Neural progenitor cell (in vitro differentiated cells): Measurements from ENCODE around the gene DXO. TPM values are rescaled to one million over a fixed set of nuclear protein-coding genes. Genes with fewer than 3 reads are reported as not detected.

Experiments used
- DNase-seq: peaks from one replicate; pipeline ENCODE4 v3.0.0-alpha.2; 2016; ENCODE audit warnings: low spot score
- H2AFZ ChIP-seq: fragments of 200-600 bp; sonication (generic); replicated peaks from 2 replicates; pipeline ENCODE4 v1.6.1; 2016; ENCODE audit warnings: antibody characterized with exemption
- H3F3A ChIP-seq: fragments of 200-600 bp; sonication (generic); 2 replicates; pipeline ENCODE4 v1.6.1; 2016; ENCODE audit warnings: antibody characterized with exemption, low read depth
- H3K27ac ChIP-seq: fragments of 200-600 bp; sonication (generic); 2 replicates; pipeline ENCODE4 v1.5.1; 2016; ENCODE audit warnings: mild to moderate bottlenecking
- H3K27me3 ChIP-seq: fragments of 200-600 bp; sonication (generic); 2 replicates; pipeline ENCODE4 v1.6.1; 2016; ENCODE audit warnings: mild to moderate bottlenecking, moderate library complexity
- H3K36me3 ChIP-seq: fragments of 200-600 bp; sonication (generic); 2 replicates; pipeline ENCODE4 v1.5.1; 2016
- H3K4me1 ChIP-seq: fragments of 200-600 bp; sonication (generic); 2 replicates; pipeline ENCODE4 v1.6.1; 2016; ENCODE audit warnings: mixed run types
- H3K4me2 ChIP-seq: fragments of 200-600 bp; sonication (generic); 2 replicates; pipeline ENCODE4 v1.6.1; 2016
- H3K4me3 ChIP-seq: fragments of 200-600 bp; sonication (generic); 2 replicates; pipeline ENCODE4 v1.5.1; 2016
- H3K79me2 ChIP-seq: fragments of 200-600 bp; sonication (generic); 2 replicates; pipeline ENCODE4 v1.6.1; 2016; ENCODE audit warnings: low read depth
- H3K9ac ChIP-seq: fragments of 200-600 bp; sonication (generic); 2 replicates; pipeline ENCODE4 v1.6.1; 2016
- H3K9me3 ChIP-seq: fragments of 200-600 bp; sonication (generic); 2 replicates; pipeline ENCODE4 v1.5.1; 2016; ENCODE audit warnings: low read depth
- H4K20me1 ChIP-seq: fragments of 200-600 bp; sonication (generic); 2 replicates; pipeline ENCODE4 v1.6.1; 2016; ENCODE audit warnings: low read depth
- H3K27ac Mint-ChIP-seq: 3 replicates; pipeline ENCODE4 v1.8.0; 2021; ENCODE audit warnings: mixed read lengths
- H3K27me3 Mint-ChIP-seq: 2 replicates; pipeline ENCODE4 v1.8.0; 2022; ENCODE audit warnings: low read depth, mild to moderate bottlenecking, inconsistent platforms, moderate library complexity, mixed read lengths; ENCODE audit not compliant: insufficient read depth
- H3K36me3 Mint-ChIP-seq: 3 replicates; pipeline ENCODE4 v1.8.0; 2021; ENCODE audit warnings: mixed read lengths
- H3K4me1 Mint-ChIP-seq: 3 replicates; pipeline ENCODE4 v1.8.0; 2021; ENCODE audit warnings: mixed read lengths
- H3K4me3 Mint-ChIP-seq: 3 replicates; pipeline ENCODE4 v1.8.0; 2021; ENCODE audit warnings: mild to moderate bottlenecking, moderate library complexity, mixed read lengths
- H3K9me3 Mint-ChIP-seq: 3 replicates; pipeline ENCODE4 v1.8.0; 2020; ENCODE audit warnings: mixed read lengths
- CTCF ChIP-seq: fragments of 200-600 bp; sonication (generic); IDR thresholded peaks from 2 replicates; pipeline ENCODE4 v1.5.1; 2017; ENCODE audit warnings: antibody characterized with exemption, mild to moderate bottlenecking
- EZH2 ChIP-seq: fragments of 200-600 bp; sonication (generic); IDR thresholded peaks from 2 replicates; pipeline ENCODE4 v1.6.1; 2017; ENCODE audit warnings: antibody characterized with exemption, mild to moderate bottlenecking, moderate library complexity
- EZH2phosphoT487 ChIP-seq: fragments of 200-600 bp; sonication (generic); IDR thresholded peaks from 2 replicates; pipeline ENCODE4 v1.6.1; 2017; ENCODE audit warnings: antibody characterized with exemption
- total RNA-seq: library from RNA; depleted of rRNA; stranded (reverse); fragments of >200 nt; gene quantifications from 2 replicates; pipeline ENCODE4 v1.2.3, GENCODE V29; 2015; ENCODE audit warnings: low replicate concordance

DXO gene
- total RNA-seq, 1 donor from 2014 or later: 10.2 TPM

DNA sequence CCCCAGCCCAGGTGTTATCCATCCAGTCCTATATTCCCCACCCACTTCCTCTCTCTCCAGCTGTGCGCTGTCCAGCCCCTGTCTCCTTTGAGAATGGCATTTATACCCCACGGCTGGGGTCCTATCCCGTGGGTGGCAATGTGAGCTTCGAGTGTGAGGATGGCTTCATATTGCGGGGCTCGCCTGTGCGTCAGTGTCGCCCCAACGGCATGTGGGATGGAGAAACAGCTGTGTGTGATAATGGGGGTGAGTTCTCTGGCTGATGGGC lies 43.3 kb downstream of the DXO start:
- Mint-ChIP-seq H3K9me3 (peaks cover 8% of the 10 kb centered on the region), H3K27me3 (peaks cover 14% of the 10 kb centered on the region), H3K4me1 (no peaks in the 10 kb centered on the region), H3K36me3 (no peaks in the 10 kb centered on the region), H3K4me3 (peak overlapping the region; percentile 41), H3K27ac (no peak overlapping the region)
- Histone ChIP-seq H3K79me2 (no peaks in the 10 kb centered on the region), H3K4me2 (no peak overlapping the region), H3F3A (no peaks in the 10 kb centered on the region), H3K9me3 (no peaks in the 10 kb centered on the region), H3K36me3 (no peaks in the 10 kb centered on the region), H3K9ac (no peak overlapping the region), H3K4me3 (no peak overlapping the region), H2AFZ (no peak overlapping the region), H3K27ac (no peak overlapping the region), H4K20me1 (no peaks in the 10 kb centered on the region), H3K4me1 (no peaks in the 10 kb centered on the region), H3K27me3 (no peaks in the 10 kb centered on the region)
- DNase-seq: no peak
- TF ChIP-seq EZH2phosphoT487 (no peak), CTCF (no peak), EZH2 (no peak)

DNA sequence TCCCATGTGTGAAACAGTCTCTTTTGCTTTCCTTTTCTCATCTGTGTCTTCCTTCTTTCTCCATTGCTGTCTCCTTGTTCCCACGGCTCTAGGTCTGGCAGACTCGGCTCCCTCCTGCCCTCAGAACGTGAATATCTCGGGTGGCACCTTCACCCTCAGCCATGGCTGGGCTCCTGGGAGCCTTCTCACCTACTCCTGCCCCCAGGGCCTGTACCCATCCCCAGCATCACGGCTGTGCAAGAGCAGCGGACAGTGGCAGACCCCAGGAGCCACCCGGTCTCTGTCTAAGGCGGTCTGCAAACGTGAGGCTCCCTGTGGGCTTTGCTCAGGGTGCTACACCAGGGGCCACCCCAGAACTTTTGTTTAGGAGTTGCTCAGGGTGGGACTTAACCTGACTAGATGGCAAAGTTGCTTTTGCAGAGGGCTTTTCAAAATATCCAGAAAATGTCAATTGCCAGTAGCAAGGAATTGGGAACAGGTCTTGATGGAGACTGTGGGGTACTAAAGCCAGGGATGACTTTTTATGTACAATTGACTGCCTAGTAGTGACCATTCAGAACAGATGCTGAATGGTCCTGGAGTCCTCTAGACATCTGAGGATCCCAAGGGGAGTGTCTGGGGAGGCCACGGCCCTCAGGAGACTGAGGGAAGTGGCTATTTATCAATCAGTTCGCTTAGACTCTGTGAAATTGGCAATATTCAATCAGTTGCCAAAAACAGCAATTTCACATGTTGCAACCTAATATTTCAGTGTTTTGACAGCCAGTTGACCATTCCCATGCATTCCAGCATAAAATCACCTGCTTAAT lies 43.9 kb downstream of the DXO start:
- peak overlapping the region; percentile 41 for H3K4me3 Mint-ChIP-seq
- Histone ChIP-seq H3K79me2 (no peaks in the 10 kb centered on the region), H3K27me3 (no peaks in the 10 kb centered on the region), H2AFZ (peak overlapping the region; percentile 50), H3K9ac (peak overlapping the region; percentile 45), H3K27ac (no peak overlapping the region), H3K4me1 (no peaks in the 10 kb centered on the region), H3K4me3 (no peak overlapping the region), H3K9me3 (no peaks in the 10 kb centered on the region), H4K20me1 (no peaks in the 10 kb centered on the region), H3K36me3 (no peaks in the 10 kb centered on the region), H3K4me2 (no peak overlapping the region), H3F3A (no peaks in the 10 kb centered on the region)
- H3K4me1 Mint-ChIP-seq: no peaks in the 10 kb centered on the region
- no peak for DNase-seq
- H3K36me3 Mint-ChIP-seq: no peaks in the 10 kb centered on the region
- H3K9me3 Mint-ChIP-seq: peaks cover 4% of the 10 kb centered on the region
- H3K27me3 Mint-ChIP-seq: peaks cover 11% of the 10 kb centered on the region
- H3K27ac Mint-ChIP-seq: no peak overlapping the region
- TF ChIP-seq EZH2phosphoT487 (no peak), EZH2 (no peak), CTCF (no peak)

- TF ChIP-seq CTCF (no peak), EZH2 (no peak), EZH2phosphoT487 (no peak)
- Mint-ChIP-seq H3K4me3 (peak within 1 kb of the TSS; percentile 41), H3K27me3 (peaks cover 11% of the 10 kb centered on the region), H3K36me3 (no peaks in the 10 kb centered on the region), H3K27ac (no peak within 1 kb of the TSS), H3K4me1 (no peaks in the 10 kb centered on the region), H3K9me3 (no peaks in the 10 kb centered on the region)
- no peak within 1 kb of the TSS for H3K4me2 ChIP-seq
- no peaks in the 10 kb centered on the region for H4K20me1 ChIP-seq
- no peak within 1 kb of the TSS for H3K4me3 ChIP-seq
- no peaks in the 10 kb centered on the region for H3K9me3 ChIP-seq
- no peaks in the 10 kb centered on the region for H3F3A ChIP-seq
- no peaks in the 10 kb centered on the region for H3K27me3 ChIP-seq
- H3K27ac ChIP-seq: no peak within 1 kb of the TSS
- no peaks in the 10 kb centered on the region for H3K4me1 ChIP-seq
- H3K9ac ChIP-seq: peak within 1 kb of the TSS; percentile 45
- H3K79me2 ChIP-seq: no peaks in the 10 kb centered on the region
- no peak for DNase-seq
- H3K36me3 ChIP-seq: no peaks in the 10 kb centered on the region
- peak within 1 kb of the TSS; percentile 50 for H2AFZ ChIP-seq
Observed at GRCh38 chr6:31927242-31927862, 44.6 kb downstream of the DXO start, which contains the start of gene C2. Gene C2, plus strand, starts transcription at chr6:31927717. Its CDS starts 36 bp downstream, at chr6:31927753.
